CD4-positive, alpha-beta T cell treated with Interferon alpha-2 for 1 hour (primary cell): ENCODE data around the gene GTPBP3.
A peak's percentile ranks its signal among the peaks of the same experiment; 100 is the strongest.
"Not testable (repeated sequence)": the region's sequence is repeated elsewhere in the genome, so short reads cannot be mapped to it uniquely, and the experiment has no call there.

Experiments used
- DNase-seq, 2 donors: peaks; one replicate each; pipeline ENCODE4 v3.0.0-alpha.2; 2020 to 2022

GTPBP3 gene

GRCh38 chr19:17348700-17349099 is 11.3 kb downstream of the GTPBP3 start:
- no peak for DNase-seq

GRCh38 chr19:17351815-17352435 is 14.6 kb downstream of the GTPBP3 start:
- no peak for DNase-seq

DNA sequence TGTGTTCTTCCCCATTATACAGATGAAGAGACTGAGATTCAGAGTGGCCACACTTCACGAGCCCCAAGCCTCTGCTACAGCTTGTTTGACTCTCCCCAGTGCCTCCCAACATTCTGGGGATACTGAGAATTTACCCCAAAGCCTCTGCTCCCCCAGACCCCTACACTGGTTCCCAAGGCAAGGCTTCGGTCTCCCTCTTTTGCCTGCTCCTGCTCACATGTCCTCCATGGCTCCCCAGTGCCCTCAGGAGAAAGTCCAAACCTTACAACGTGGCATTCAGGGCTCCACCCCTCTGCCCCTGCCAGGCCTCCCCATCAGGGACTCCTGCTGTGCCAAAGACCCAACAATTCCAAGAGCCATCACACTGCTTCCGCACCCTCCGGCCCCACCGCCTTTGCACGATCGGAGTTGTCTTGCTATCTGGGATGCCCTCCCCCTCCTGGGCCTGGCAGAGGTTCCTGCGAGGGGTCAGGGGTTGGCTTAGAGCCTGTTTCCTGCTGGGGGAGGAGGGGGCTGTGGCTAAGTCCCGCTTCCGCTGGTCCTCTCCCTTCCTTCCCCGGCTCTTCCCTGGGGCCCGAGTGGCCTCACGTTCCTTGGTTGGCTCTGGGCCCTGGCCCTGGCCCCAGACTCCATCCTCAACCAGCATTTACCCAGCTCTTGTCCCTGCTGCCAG is 15.4 kb downstream of the GTPBP3 start:
- no peak for DNase-seq

- DNase-seq, result no peak
Observed at GRCh38 chr19:17353386-17353785, 16.0 kb downstream of the GTPBP3 start.

DNA sequence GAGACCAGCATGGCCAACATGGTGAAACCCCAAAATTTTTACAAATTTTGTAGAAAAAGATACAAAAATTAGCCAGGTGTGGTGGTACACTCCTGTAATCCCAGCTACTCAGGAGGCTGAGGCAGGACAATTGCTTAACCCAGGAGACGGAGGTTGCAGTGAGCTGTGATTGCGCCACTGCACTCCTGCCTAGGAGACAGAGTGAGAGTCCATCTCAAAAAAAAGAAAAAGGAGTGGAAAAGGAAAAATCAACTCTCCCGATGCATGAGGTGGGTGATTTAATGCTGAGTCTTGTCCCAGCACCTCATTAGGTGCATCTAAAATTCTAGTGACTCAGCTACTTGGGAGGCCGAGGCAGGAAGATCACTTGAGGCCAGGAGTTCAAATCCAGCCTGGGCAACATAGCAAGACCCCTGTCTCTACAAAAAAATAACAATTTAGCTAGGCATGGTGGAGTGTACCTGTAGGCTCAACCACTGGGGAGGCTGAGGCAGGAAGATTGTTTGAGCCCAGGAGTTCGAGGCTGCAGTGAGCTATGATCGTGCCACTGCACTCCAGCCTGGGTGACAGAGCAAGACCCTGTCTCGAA is 19.8 kb downstream of the GTPBP3 start:
- DNase-seq, result no peak

DNA sequence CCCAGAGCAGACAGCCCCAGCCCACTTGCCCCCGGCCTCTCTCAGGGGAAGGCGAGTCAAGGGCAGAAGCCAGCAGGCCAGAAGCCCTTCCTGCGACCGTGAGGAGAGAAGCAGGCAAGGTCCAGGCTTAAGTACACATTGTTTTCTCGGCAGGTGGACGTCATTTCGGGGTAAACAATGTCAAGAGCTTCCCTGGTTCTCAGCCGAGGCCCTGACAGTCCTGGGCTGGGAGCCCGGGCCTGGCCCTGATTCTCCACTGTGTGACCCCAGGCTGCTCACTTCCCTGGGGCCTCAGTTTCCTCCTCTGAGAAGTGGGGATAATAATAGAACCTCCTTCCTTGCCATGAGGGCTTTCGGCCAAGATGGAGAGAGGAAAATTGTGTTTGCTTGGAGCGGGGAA is 20.4 kb downstream of the GTPBP3 start:
- no peak for DNase-seq

GRCh38 chr19:17358395-17358794 is 21.0 kb downstream of the GTPBP3 start:
- no peak for DNase-seq

- DNase-seq, result no peak
Observed at GRCh38 chr19:17359905-17360800, 22.8 kb downstream of the GTPBP3 start.

DNA sequence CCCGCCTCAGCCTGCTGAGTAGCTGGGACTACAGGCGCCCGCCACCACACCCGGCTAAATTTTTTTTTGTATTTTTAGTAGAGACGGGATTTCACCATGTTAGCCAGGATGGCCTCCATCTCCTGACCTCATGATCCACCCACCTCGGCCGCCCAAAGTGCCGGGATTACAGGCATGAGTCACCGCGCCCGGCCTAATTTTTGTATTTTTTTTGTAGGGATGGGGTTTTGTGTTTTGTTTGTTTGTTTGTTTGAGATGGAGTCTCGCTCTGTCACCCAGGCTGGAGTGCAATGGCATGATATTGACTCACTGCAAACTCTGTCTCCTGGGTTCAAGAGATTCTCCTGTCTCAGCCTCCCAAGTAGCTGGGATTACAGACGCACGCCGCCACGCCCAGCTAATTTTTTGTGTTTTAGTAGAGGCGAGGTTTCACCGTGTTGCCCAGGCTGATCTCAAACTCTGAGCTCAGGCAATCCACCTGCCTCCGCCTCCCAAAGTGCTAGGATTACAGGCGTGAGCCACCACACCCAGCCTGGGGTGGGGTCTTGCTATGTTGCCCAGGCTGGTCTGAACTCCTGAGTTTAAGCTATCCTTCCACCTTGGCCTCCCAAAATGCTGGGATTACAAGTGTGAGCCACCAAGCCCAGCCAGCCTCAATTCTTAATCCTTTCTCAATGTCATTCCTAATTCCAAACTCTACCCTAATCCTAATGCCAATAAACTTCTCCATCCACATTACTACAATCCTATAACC is 26.7 kb downstream of the GTPBP3 start:
- not testable (repeated sequence) for DNase-seq

- DNase-seq, result no peak
Observed at GRCh38 chr19:17365361-17365760, 28.0 kb downstream of the GTPBP3 start.

- no peak for DNase-seq
Observed at GRCh38 chr19:17370026-17370587, 32.8 kb downstream of the GTPBP3 start.

DNA sequence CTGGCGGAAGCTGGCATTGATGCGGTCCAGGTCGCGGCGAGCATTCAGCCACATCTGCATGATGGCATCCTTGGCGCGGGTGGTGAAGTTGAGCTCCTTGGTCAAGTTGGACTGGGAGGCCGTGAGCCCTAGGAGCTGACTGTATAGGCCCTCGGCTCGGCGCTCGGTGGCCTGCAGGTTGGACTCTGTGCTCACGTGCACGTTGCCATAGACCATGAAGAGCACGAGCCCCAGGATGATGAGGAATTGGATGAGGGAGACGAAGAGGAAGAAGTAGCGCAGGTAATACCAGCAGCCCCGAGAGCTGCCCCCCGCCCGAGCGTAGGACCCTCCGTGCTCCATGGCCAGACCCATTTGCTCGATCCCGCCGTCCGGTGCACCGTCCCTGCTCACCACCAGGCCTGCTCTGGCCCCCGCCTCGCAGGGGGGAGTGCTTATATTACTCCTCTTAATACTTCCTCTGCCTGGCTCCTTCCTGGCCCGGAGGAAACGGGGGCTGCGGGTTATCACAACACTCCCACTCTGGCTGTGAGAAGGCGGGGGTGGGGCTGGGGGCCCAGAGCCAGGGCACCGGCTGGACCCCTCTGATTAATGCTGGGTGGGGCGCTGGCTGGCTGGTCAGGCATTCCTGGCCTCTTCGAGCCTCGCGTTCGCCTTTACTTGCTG is 39.7 kb downstream of the GTPBP3 start, which contains the start of gene PLVAP:
TSS of gene PLVAP (minus strand) at position 408 of the 666 bp plus-strand sequence. CDS start at position 354, 54 bp downstream.
- no peak for DNase-seq

GRCh38 chr19:17378271-17378670 is 40.9 kb downstream of the GTPBP3 start:
- DNase-seq, result no peak

- no peak for DNase-seq
Observed at GRCh38 chr19:17379221-17379631, 41.9 kb downstream of the GTPBP3 start.

DNA sequence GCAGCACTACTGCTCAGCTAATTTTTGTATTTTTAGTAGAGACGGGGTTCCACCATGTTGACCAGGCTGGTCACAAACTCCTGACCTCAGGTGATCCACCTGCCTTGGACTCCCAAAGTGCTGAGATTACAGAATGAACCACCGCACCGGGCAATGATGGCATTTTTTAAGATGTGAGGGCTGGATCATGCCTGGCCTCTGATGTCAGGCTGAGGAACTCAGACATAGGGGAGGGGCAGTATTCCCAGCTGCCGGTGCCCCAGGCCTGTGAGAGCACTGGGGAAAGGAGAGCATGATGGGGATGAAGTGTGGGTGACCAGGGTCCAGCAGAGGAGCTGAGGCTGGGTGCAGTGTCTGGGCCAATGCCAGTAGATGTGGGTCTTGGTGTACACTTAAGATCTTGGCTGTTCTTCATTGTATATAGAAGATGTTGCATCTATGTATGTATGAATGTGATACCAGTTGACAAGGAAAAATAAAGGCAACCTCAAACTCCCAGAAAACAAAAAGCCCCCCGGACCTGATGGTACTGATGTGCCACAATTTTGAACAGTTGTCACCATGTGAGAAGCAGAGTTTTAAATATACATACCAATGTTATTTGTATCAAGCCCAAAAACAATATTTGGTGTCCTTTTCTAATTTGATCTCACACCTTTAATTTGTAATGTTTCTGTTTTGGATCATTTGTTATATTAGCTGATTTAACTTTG is 43.2 kb downstream of the GTPBP3 start:
- no peak for DNase-seq

GRCh38 chr19:17385878-17386611 is 48.7 kb downstream of the GTPBP3 start:
- peak; percentile 57 to 68 for DNase-seq

GRCh38 chr19:17389288-17389687 is 51.9 kb downstream of the GTPBP3 start:
- no peak for DNase-seq

DNA sequence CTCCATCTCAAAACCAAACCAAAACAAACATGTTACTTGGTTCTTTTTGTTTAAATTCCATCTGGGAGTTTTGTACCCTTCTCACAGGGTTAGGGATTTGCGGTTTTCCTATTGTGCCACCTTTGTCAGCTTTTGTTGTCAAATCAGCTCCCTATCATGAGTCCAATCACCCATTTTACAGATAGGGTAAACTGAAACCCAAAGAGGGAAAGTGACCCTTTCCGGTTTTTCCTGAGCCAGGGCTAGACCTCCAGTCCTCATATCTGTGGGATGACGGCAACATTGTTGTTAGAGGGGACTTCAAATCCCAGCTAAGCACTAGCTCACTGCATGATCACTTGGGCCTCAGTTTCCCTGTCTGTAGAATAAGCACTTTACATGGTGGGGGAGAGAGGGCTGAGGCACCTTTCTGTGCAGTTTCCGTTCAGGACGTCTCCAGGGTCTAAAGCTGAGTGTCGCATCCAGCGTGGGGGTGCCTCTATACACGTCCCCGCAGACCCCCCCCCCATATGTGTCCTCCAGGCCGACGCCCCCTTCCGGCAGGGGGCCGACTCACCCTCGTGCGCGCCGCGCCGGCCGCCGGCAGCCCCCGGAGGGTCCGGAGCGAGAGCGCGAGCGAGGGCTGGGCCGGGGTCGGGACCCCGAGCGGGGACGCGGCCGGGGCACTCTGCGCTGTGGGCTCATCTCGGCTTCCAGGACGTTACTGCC is 52.8 kb downstream of the GTPBP3 start:
- DNase-seq, result no peak

- peak; percentile 86 to 87 for DNase-seq
Observed at GRCh38 chr19:17390665-17391370, 53.5 kb downstream of the GTPBP3 start.
